Endodermal cell (in vitro differentiated cells): Measurements from ENCODE around the gene ATXN7L1. TPM values are rescaled to one million over a fixed set of nuclear protein-coding genes. Genes with fewer than 3 reads are reported as not detected.

Experiments
- DNase-seq: peaks from one replicate; pipeline ENCODE4 v3.0.0-alpha.2; 2017
- H3K27ac ChIP-seq: 2 replicates; pipeline ENCODE4 v1.5.1; 2013; ENCODE audit warnings: mild to moderate bottlenecking, low read depth, low read length, moderate library complexity
- H3K27me3 ChIP-seq: 2 replicates; pipeline ENCODE4 v1.6.1; 2013; ENCODE audit warnings: mild to moderate bottlenecking, low read length, moderate library complexity; ENCODE audit not compliant: insufficient read depth, control insufficient read depth, poor library complexity, severe bottlenecking
- H3K36me3 ChIP-seq: 2 replicates; pipeline ENCODE4 v1.7.0; 2013; ENCODE audit warnings: mild to moderate bottlenecking, low read length, moderate library complexity; ENCODE audit not compliant: control insufficient read depth, insufficient read depth
- H3K4me1 ChIP-seq: one replicate; pipeline ENCODE4 v1.7.0; 2013; ENCODE audit warnings: low read length; ENCODE audit not compliant: control insufficient read depth, insufficient read depth
- H3K4me3 ChIP-seq: 2 replicates; pipeline ENCODE4 v1.5.1; 2013; ENCODE audit warnings: mild to moderate bottlenecking, low read length, moderate library complexity
- H3K9ac ChIP-seq: 2 replicates; pipeline ENCODE4 v1.6.1; 2013; ENCODE audit warnings: mild to moderate bottlenecking, low read length, moderate library complexity; ENCODE audit not compliant: poor library complexity, severe bottlenecking; ENCODE audit errors: extremely low read depth
- H3K9me3 ChIP-seq: 2 replicates; pipeline ENCODE4 v1.6.1; 2013; ENCODE audit warnings: mild to moderate bottlenecking, low read length, moderate library complexity; ENCODE audit not compliant: control insufficient read depth
- H3K27ac Mint-ChIP-seq: 2 replicates; pipeline ENCODE4 v1.8.0; 2020; ENCODE audit warnings: mixed read lengths
- H3K27me3 Mint-ChIP-seq: 2 replicates; pipeline ENCODE4 v1.8.0; 2021; ENCODE audit warnings: mild to moderate bottlenecking, mixed read lengths; ENCODE audit not compliant: insufficient read depth
- H3K36me3 Mint-ChIP-seq: 2 replicates; pipeline ENCODE4 v1.8.0; 2020; ENCODE audit warnings: low read depth, mixed read lengths
- H3K4me1 Mint-ChIP-seq: 2 replicates; pipeline ENCODE4 v1.8.0; 2020; ENCODE audit warnings: mixed read lengths
- H3K4me3 Mint-ChIP-seq: 2 replicates; pipeline ENCODE4 v1.8.0; 2020; ENCODE audit warnings: mild to moderate bottlenecking, moderate library complexity, mixed read lengths
- H3K9me3 Mint-ChIP-seq: 2 replicates; pipeline ENCODE4 v1.8.0; 2020; ENCODE audit warnings: mild to moderate bottlenecking, mixed read lengths
- CTCF ChIP-seq: fragments of 200-600 bp; sonication (generic); conservative IDR thresholded peaks from 2 replicates; pipeline ENCODE4 v1.5.0; 2021; ENCODE audit warnings: antibody characterized with exemption, mild to moderate bottlenecking
- WGBS, 2 experiments: methylation state at CpG; one replicate each; pipeline versions ENCODE4 v1.1.5 to v1.1.7; 2013; ENCODE audit warnings: missing lambda C conversion rate in 2 of 2, mixed read lengths in 1 of 2; ENCODE audit not compliant: insufficient coverage in 1 of 2, insufficient read length in 1 of 2; 5-methylcytosine and 5-hydroxymethylcytosine counted together
- total RNA-seq, 2 donors: library from RNA; stranded (reverse); fragmentation: NEBNext Ultra II Directional in 1 of 2; extraction: Animal tissue kit (Norgen Biotek cat#: 25700) in 1 of 2; gene quantifications; 2 replicates in 1 of 2; 3 replicates in 1 of 2; pipeline ENCODE4 v1.2.1, GENCODE V29; 2021

Gene ATXN7L1
- total RNA-seq, 2 donors from 2014 or later, result 16.9 to 30.4 TPM

- Histone ChIP-seq H3K27ac (no peak overlapping the region), H3K4me3 (no peak overlapping the region), H3K36me3 (no peaks in the 10 kb centered on the region), H3K27me3 (no peaks in the 10 kb centered on the region), H3K4me1 (no peaks in the 10 kb centered on the region), H3K9me3 (no peaks in the 10 kb centered on the region), H3K9ac (no peak overlapping the region)
- no peak for DNase-seq
- WGBS, 2 experiments, result 85 to 86% methylated on average over 1 to 4 of the region's 4 CpGs
- H3K4me3 Mint-ChIP-seq, result no peak overlapping the region
- no peaks in the 10 kb centered on the region for H3K9me3 Mint-ChIP-seq
- H3K27me3 Mint-ChIP-seq, result no peaks in the 10 kb centered on the region
- TF ChIP-seq CTCF, result no peak
- peaks cover 11% of the 10 kb centered on the region for H3K36me3 Mint-ChIP-seq
- H3K27ac Mint-ChIP-seq, result peak overlapping the region; percentile 72
- H3K4me1 Mint-ChIP-seq, result peaks cover 31% of the 10 kb centered on the region
These were observed 156.5 kb downstream of the ATXN7L1 start for GRCh38 chr7:105719919-105720318.

- no peak overlapping the region for H3K9ac ChIP-seq
- H3K27ac Mint-ChIP-seq, result peak overlapping the region; percentile 72
These were observed 157.0 kb downstream of the ATXN7L1 start for GRCh38 chr7:105719395-105719794.

GRCh38 chr7:105718511-105718925 lies 157.9 kb downstream of the ATXN7L1 start:
- 88 to 93% methylated on average over 3 to 4 of the region's 4 CpGs for WGBS, 2 experiments
- no peak overlapping the region for H3K4me3 ChIP-seq
- Mint-ChIP-seq H3K4me3 (no peak overlapping the region), H3K27me3 (no peaks in the 10 kb centered on the region), H3K36me3 (peaks cover 16% of the 10 kb centered on the region), H3K9me3 (peaks cover 11% of the 10 kb centered on the region), H3K27ac (peak overlapping the region; percentile 16), H3K4me1 (peaks cover 25% of the 10 kb centered on the region)
- no peaks in the 10 kb centered on the region for H3K4me1 ChIP-seq
- peaks cover under 1% of the 10 kb centered on the region for H3K36me3 ChIP-seq
- H3K9ac ChIP-seq, result no peak overlapping the region
- TF ChIP-seq CTCF, result no peak
- H3K27me3 ChIP-seq, result no peaks in the 10 kb centered on the region
- peaks cover 7% of the 10 kb centered on the region for H3K9me3 ChIP-seq
- H3K27ac ChIP-seq, result no peak overlapping the region
- no peak for DNase-seq

More at GRCh38 chr7:105719395-105719794, 157.0 kb downstream of the ATXN7L1 start:
- Histone ChIP-seq H3K27me3 (no peaks in the 10 kb centered on the region), H3K4me1 (no peaks in the 10 kb centered on the region), H3K9me3 (no peaks in the 10 kb centered on the region), H3K4me3 (no peak overlapping the region), H3K36me3 (no peaks in the 10 kb centered on the region), H3K27ac (no peak overlapping the region)
- no peak overlapping the region for H3K4me3 Mint-ChIP-seq
- no peaks in the 10 kb centered on the region for H3K27me3 Mint-ChIP-seq
- peaks cover 31% of the 10 kb centered on the region for H3K4me1 Mint-ChIP-seq
- peaks cover 13% of the 10 kb centered on the region for H3K36me3 Mint-ChIP-seq
- WGBS, 2 experiments, result 91 to 100% methylated on average over 1 to 2 of the region's 2 CpGs
- peaks cover 4% of the 10 kb centered on the region for H3K9me3 Mint-ChIP-seq
- no peak for DNase-seq
- no peak for TF ChIP-seq CTCF
